IMR-90 (cell line): Measurements from ENCODE around the gene APP. TPM values are rescaled to one million over a fixed set of nuclear protein-coding genes. Genes with fewer than 3 reads are reported as not detected.

Experiments
- ATAC-seq: fragments of 200-7000 bp; cut with Tn5 transposase; 2 replicates; pipeline ENCODE4 v1.9.1; 2020; ENCODE audit warnings: low read depth, mild to moderate bottlenecking, moderate library complexity
- BruUV-seq: library from RNA; stranded (reverse); fragments of 400-500 nt; replicated peaks from 2 replicates; lab custom pipeline; 2021; lab: Mats Ljungman, UMichigan
- CTCF ChIA-PET: fragments of 300-600 bp; formaldehyde crosslinking; extraction: SDS; loops from one replicate; lab custom pipeline; 2021; ENCODE audit warnings: antibody characterized with exemption; lab: Yijun Ruan, JAX
- POLR2A ChIA-PET: fragments of 300-600 bp; sonication (Branson Sonifier 250); formaldehyde crosslinking; loops from one replicate; lab custom pipeline; 2022; ENCODE audit warnings: antibody characterized with exemption; ENCODE audit not compliant: unreplicated experiment; lab: Charles Lee
- DNase-seq: peaks from one replicate; pipeline ENCODE4 v3.0.0; 2013
- H2AFZ ChIP-seq: replicated peaks from 2 replicates; pipeline ENCODE3; 2013; ENCODE audit warnings: low read length, mild to moderate bottlenecking; ENCODE audit not compliant: poor library complexity
- H2AK5ac ChIP-seq: 2 replicates; pipeline ENCODE4 v1.6.1; 2013; ENCODE audit warnings: low read depth, low read length, inconsistent platforms
- H2AK9ac ChIP-seq: replicated peaks from 2 replicates; pipeline ENCODE3; 2013; ENCODE audit warnings: mild to moderate bottlenecking, low read depth, low read length, moderate library complexity; ENCODE audit not compliant: poor library complexity
- H2BK120ac ChIP-seq: 2 replicates; pipeline ENCODE4 v1.6.1; 2013; ENCODE audit warnings: low read depth, low read length, inconsistent platforms
- H2BK15ac ChIP-seq: 3 replicates; pipeline ENCODE4 v1.6.1; 2013; ENCODE audit warnings: low read depth, low read length, inconsistent platforms
- H2BK20ac ChIP-seq: 2 replicates; pipeline ENCODE4 v1.6.1; 2013; ENCODE audit warnings: low read depth, mild to moderate bottlenecking, inconsistent platforms, low read length, moderate library complexity
- H2BK5ac ChIP-seq: 2 replicates; pipeline ENCODE4 v1.6.1; 2013; ENCODE audit warnings: mild to moderate bottlenecking, low read depth, low read length, inconsistent platforms; ENCODE audit not compliant: poor library complexity, severe bottlenecking
- H3K14ac ChIP-seq: replicated peaks from 2 replicates; pipeline ENCODE4 v1.6.1; 2013; ENCODE audit warnings: low read depth, low read length, inconsistent platforms
- H3K18ac ChIP-seq: 2 replicates; pipeline ENCODE4 v1.6.1; 2013; ENCODE audit warnings: low read depth, low read length, control low read depth
- H3K23ac ChIP-seq: 2 replicates; pipeline ENCODE4 v1.6.1; 2013; ENCODE audit warnings: low read depth, low read length, inconsistent platforms
- H3K27ac ChIP-seq: 2 replicates; pipeline ENCODE4 v1.5.1; 2013; ENCODE audit warnings: mild to moderate bottlenecking, control low read depth, low read length; ENCODE audit not compliant: insufficient read depth
- H3K27me3 ChIP-seq: 2 replicates; pipeline ENCODE4 v1.6.1; 2013; ENCODE audit warnings: low read length; ENCODE audit not compliant: control insufficient read depth, insufficient read depth
- H3K36me3 ChIP-seq: 2 replicates; pipeline ENCODE4 v1.6.1; 2013; ENCODE audit warnings: low read length, mixed read lengths; ENCODE audit not compliant: control insufficient read depth, insufficient read depth
- H3K4ac ChIP-seq: 2 replicates; pipeline ENCODE4 v1.6.1; 2013; ENCODE audit warnings: low read depth, low read length, inconsistent platforms
- H3K4me1 ChIP-seq: 2 replicates; pipeline ENCODE4 v1.6.1; 2013; ENCODE audit warnings: low read length, mixed read lengths; ENCODE audit not compliant: control insufficient read depth, insufficient read depth
- H3K4me2 ChIP-seq: 2 replicates; pipeline ENCODE4 v1.6.1; 2013; ENCODE audit warnings: low read depth, mild to moderate bottlenecking, control low read depth, low read length, moderate library complexity
- H3K4me3 ChIP-seq: 2 replicates; pipeline ENCODE4 v1.5.1; 2013; ENCODE audit warnings: low read depth, mild to moderate bottlenecking, control low read depth, low read length, moderate library complexity; ENCODE audit not compliant: insufficient read depth
- H3K56ac ChIP-seq: 2 replicates; pipeline ENCODE4 v1.6.1; 2013; ENCODE audit warnings: low read length, inconsistent platforms; ENCODE audit not compliant: insufficient read depth; ENCODE audit errors: extremely low read depth
- H3K79me1 ChIP-seq, 2 experiments: 2 replicates each; pipeline ENCODE4 v1.6.1; 2013; ENCODE audit warnings: low read length in 2 of 2, inconsistent platforms in 1 of 2, low read depth in 1 of 2
- H3K9ac ChIP-seq: 2 replicates; pipeline ENCODE4 v1.6.1; 2013; ENCODE audit warnings: low read depth, low read length, control low read depth
- H3K9me1 ChIP-seq: 2 replicates; pipeline ENCODE4 v1.6.1; 2013; ENCODE audit warnings: low read length, inconsistent platforms; ENCODE audit not compliant: insufficient read depth
- H3K9me3 ChIP-seq: 2 replicates; pipeline ENCODE4 v1.6.1; 2013; ENCODE audit warnings: low read length; ENCODE audit not compliant: control insufficient read depth, insufficient read depth
- H4K20me1 ChIP-seq: 2 replicates; pipeline ENCODE4 v1.6.1; 2013; ENCODE audit warnings: low read length, inconsistent platforms; ENCODE audit not compliant: insufficient read depth
- H4K5ac ChIP-seq: 2 replicates; pipeline ENCODE4 v1.6.1; 2013; ENCODE audit warnings: mild to moderate bottlenecking, low read depth, low read length, control low read depth
- H4K8ac ChIP-seq, 2 experiments: 2 replicates each; pipeline ENCODE4 v1.6.1; 2013; ENCODE audit warnings: low read depth in 2 of 2, low read length in 2 of 2, control low read depth in 1 of 2, inconsistent platforms in 1 of 2
- H4K91ac ChIP-seq: 2 replicates; pipeline ENCODE4 v1.6.1; 2013; ENCODE audit warnings: low read depth, low read length, inconsistent platforms; ENCODE audit not compliant: insufficient read depth
- BHLHE40 ChIP-seq: fragments of 150-350 bp; IDR thresholded peaks from 2 replicates; pipeline ENCODE4 v1.6.1; 2016; ENCODE audit warnings: mild to moderate bottlenecking, low read depth, low read length
- CHD1 ChIP-seq: IDR thresholded peaks from 2 replicates; pipeline ENCODE4 v1.6.1; 2012; ENCODE audit warnings: low read depth, low read length, improper control_type of control experiment
- MAZ ChIP-seq: IDR thresholded peaks from 2 replicates; pipeline ENCODE4 v1.6.1; 2012; ENCODE audit warnings: low read depth, mild to moderate bottlenecking, low read length, improper control_type of control experiment, moderate library complexity, borderline replicate concordance
- MXI1 ChIP-seq: IDR thresholded peaks from 2 replicates; pipeline ENCODE4 v1.6.1; 2012; ENCODE audit warnings: low read depth, mild to moderate bottlenecking, low read length, moderate library complexity, borderline replicate concordance
- NFE2L2 ChIP-seq: fragments of 150-350 bp; IDR thresholded peaks from 2 replicates; pipeline ENCODE4 v1.6.1; 2016; ENCODE audit warnings: low read depth, mild to moderate bottlenecking, low read length
- RFX5 ChIP-seq: IDR thresholded peaks from 2 replicates; pipeline ENCODE4 v1.8.0; 2012; ENCODE audit warnings: low read depth, mild to moderate bottlenecking, low read length, moderate library complexity
- WGBS, 2 experiments: methylation state at CpG; one replicate each; pipeline versions ENCODE4 v1.1.5 to v1.1.7; 2013; ENCODE audit warnings: missing lambda C conversion rate in 2 of 2; ENCODE audit not compliant: insufficient read length in 1 of 2; ENCODE audit errors: extremely low coverage in 2 of 2; 5-methylcytosine and 5-hydroxymethylcytosine counted together
- dilution Hi-C: fragments of 300-500 bp; cut with HindIII; formaldehyde crosslinking; loops from one replicate; pipeline ENCODE4 v1.14.3; 2018; ENCODE audit warnings: low sequenced_read_pairs; ENCODE audit not compliant: unreplicated experiment
- in situ Hi-C: fragments of 300-500 bp; cut with MboI; formaldehyde crosslinking; loops from 3 replicates; pipeline ENCODE4 v1.14.3; 2019; ENCODE audit warnings: low sequenced_read_pairs, inconsistent platforms, mixed read lengths
- intact Hi-C: fragments of 100-400 bp; cut with micrococcal nuclease; formaldehyde crosslinking; loops from 2 replicates; pipeline ENCODE4 v1.10.0; 2022
- polyA plus RNA-seq, 3 experiments: library from polyadenylated mRNA; depleted of rRNA; stranded (reverse); fragments of >200 nt; gene quantifications; 2 replicates each; pipeline ENCODE4 v1.2.3, GENCODE V29; 2012; ENCODE audit warnings: low replicate concordance in 1 of 3
- total RNA-seq: library from RNA; depleted of rRNA; stranded (reverse); fragments of >200 nt; gene quantifications from 2 replicates; pipeline ENCODE4 v1.2.3, GENCODE V29; 2012
- TF ChIP-seq, protein P1 (sequence below): fragments of 150-350 bp; IDR thresholded peaks from 2 replicates; pipeline ENCODE4 v1.6.1; 2017; ENCODE audit warnings: mild to moderate bottlenecking, antibody characterized with exemption, low read length, low read depth

Gene APP
- total and polyA plus RNA-seq, 2 of the 4 experiments (the other 2 are of a cell fraction), result 191 to 530 TPM

DNA sequence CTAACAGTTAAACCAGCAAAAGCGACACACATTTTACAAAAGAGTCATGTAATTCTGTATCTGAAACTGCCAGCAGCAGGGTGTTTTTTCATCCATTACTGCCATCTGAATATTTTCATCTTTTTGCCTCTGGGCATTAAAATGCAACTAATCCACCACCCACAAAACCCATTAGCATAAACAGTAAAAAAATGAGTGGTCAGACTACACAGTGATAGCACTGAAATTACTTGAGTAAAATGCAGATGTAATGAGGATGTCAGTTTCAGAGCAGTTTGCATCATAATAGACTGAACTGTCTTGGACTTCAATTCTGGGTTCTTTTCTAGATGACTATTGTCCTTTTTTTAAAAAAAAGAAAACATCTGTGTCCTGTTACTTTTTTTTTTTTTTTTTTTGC lies 303.5 kb downstream of the APP start:
- Histone ChIP-seq H3K4me3 (no peak overlapping the region), H2BK15ac (no peak overlapping the region), H4K8ac (no peak overlapping the region), H2BK5ac (no peak overlapping the region), H3K27me3 (no peaks in the 10 kb centered on the region), H2BK120ac (no peak overlapping the region), H3K9ac (no peak overlapping the region), H4K20me1 (no peaks in the 10 kb centered on the region), H3K27ac (no peak overlapping the region), H2AK5ac (no peak overlapping the region), H4K5ac (no peak overlapping the region), H3K14ac (no peak overlapping the region), H4K91ac (no peak overlapping the region), H3K36me3 (no peaks in the 10 kb centered on the region), H2AK9ac (no peak overlapping the region), H3K4me1 (no peaks in the 10 kb centered on the region), H3K9me3 (no peaks in the 10 kb centered on the region), H3K23ac (no peak overlapping the region), H3K9me1 (no peaks in the 10 kb centered on the region), H3K56ac (no peak overlapping the region), H3K4me2 (no peak overlapping the region), H3K18ac (no peak overlapping the region), H3K4ac (no peak overlapping the region), H3K79me1 (no peaks in the 10 kb centered on the region), H2BK20ac (no peak overlapping the region), H2AFZ (no peak overlapping the region)
- 100% methylated on average over 1 of the region's 1 CpG; no CpG with 5 or more reads in 1 of the 2 experiments for whole genome bisulfite sequencing, 2 experiments
- POLR2A ChIA-PET, result no interaction called here
- in situ Hi-C loops (no loop called here), intact Hi-C loops (no loop called here), dilution Hi-C loops (no loop called here)
- CTCF ChIA-PET, result no interaction called here
- no TSS peak for BruUV-seq
- no peak for DNase-seq
- ATAC-seq, result no peak
- TF ChIP-seq RFX5 (no peak), MXI1 (no peak), NFE2L2 (no peak), CHD1 (no peak), MAZ (no peak), BHLHE40 (no peak)
- TF ChIP-seq, protein P1, sequence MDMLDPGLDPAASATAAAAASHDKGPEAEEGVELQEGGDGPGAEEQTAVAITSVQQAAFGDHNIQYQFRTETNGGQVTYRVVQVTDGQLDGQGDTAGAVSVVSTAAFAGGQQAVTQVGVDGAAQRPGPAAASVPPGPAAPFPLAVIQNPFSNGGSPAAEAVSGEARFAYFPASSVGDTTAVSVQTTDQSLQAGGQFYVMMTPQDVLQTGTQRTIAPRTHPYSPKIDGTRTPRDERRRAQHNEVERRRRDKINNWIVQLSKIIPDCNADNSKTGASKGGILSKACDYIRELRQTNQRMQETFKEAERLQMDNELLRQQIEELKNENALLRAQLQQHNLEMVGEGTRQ, result no peak
